Fibroblast of lung (primary cell): ENCODE results near the gene CLEC18B.

ENCODE experiments used
- CTCF ChIP-seq, 2 donors: IDR thresholded peaks in 1 of 2; conservative IDR thresholded peaks in 1 of 2; 1 replicate in 1 of 2; 2 replicates in 1 of 2; pipeline ENCODE4 v1.5.1; 2011 to 2012; ENCODE audit warnings: low read length in 2 of 2, control low read depth in 1 of 2, inconsistent platforms in 1 of 2, low read depth in 1 of 2, mild to moderate bottlenecking in 1 of 2
- EZH2 ChIP-seq: IDR thresholded peaks from 2 replicates; pipeline ENCODE4 v1.5.1; 2012; ENCODE audit warnings: low read length, control low read depth, mild to moderate bottlenecking; ENCODE audit errors: missing control alignments

DNA sequence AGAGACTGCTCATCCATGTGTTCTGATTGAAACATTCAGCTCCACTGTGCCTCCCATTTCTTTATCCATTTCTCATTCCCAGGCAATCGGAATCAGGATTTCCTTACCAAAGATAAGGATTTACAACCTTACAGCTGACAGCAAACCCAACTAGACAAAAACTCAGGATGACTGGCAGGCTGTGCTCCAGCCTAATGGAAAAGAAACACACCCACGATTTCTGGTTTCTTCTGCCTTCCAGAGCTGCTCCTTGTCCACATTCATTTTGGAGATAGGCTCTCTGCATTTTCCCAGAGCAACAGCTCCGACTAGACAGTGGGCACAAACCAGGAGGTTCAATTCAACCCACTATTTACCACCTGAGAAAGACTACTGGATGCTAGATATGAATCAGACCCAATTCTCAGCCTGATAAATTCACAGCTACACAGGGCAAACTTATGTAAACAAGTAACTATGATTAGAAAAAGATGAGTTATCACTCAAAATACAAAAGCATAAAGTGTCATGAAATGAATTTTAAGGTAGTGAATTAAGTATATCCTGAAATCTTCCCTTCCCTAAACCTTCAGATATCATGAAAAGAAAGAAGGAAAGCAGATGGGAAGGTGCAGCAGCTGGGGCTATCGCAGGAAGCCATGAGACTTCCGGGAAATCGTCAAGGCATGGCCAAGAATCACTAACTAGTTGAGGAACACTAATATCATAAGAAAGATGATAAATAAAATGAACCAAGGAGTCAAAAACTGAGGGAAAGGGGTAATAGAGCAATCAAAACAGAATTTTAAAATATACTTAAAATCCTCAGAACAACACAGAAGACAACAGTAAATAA, 44.8 kb upstream of the CLEC18B start:
- no peak for TF ChIP-seq CTCF (conservative IDR thresholded peaks at IDR 0.05 in 1 of 2, IDR thresholded peaks at IDR 0.05 in 1 of 2; ENCODE audit: low read depth in 1 of 2, low read length in 2 of 2)
- TF ChIP-seq EZH2, result no peak
